Activated gamma-delta T cell treated with anti-CD3 and anti-CD28 coated beads, Interleukin-2, amount 50 U/mL, for 16 hours (primary cell): ENCODE results near the gene CFAP92.

Experiments
- DNase-seq: peaks from one replicate; pipeline ENCODE4 v3.0.0-alpha.2; 2020; ENCODE audit warnings: low read depth

CFAP92 gene

DNA sequence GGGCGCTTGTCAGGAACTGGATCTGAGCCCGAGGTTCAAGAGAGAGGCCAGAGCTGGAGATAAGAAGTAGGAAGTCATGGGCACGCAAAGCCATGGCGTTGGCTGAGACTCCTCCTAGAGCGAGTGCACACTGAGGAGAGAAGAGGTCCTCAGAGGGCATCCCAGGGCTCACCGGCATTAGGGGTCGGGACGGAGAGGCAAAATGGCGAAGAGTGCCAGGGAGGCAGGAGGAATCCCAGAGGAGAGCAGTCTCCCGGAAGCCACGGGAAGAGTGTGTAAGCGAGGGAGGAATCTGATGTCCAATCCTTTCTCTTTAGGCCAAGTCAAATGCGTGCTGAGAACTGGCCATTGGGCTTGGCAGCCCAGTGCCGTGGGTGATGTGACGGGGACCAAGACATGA is 31.2 kb upstream of the CFAP92 start:
- no peak for DNase-seq

DNA sequence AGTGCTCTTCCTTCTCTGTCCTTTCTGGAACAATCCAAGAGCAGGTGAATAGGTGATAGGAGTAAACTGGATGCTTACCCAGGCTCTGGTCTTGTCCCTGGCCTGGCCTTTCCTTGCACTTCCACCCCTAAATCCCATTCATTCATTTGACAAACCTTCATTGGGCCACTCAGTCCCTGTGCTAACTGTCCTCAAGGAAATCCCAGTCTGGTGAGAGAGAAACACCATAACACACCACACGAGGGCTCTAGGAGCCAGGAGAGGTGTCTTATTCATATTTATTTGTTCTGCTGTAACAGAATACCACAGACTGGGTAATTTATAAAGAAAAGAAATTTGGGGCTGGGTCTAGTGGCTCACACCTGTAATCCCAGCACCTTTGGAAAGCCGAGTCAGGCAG is 30.0 kb upstream of the CFAP92 start:
- no peak for DNase-seq

DNA sequence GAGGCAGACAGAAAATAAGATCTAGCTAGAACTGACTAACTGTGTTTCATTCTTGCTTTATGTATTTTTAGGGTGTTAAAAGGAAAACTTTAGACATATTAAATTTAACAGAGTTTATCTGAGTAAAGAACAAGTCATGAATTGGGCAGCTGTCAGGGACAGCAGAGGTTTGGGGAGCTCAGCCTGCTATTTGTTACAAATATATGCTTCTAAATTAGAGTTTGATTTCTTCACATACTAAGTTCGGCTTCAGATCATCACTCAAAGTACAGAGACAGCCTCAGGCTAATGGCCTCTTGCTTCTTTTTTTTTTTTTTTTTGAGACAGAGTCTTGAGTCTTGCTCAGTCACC is 29.1 kb upstream of the CFAP92 start:
- DNase-seq: no peak

DNA sequence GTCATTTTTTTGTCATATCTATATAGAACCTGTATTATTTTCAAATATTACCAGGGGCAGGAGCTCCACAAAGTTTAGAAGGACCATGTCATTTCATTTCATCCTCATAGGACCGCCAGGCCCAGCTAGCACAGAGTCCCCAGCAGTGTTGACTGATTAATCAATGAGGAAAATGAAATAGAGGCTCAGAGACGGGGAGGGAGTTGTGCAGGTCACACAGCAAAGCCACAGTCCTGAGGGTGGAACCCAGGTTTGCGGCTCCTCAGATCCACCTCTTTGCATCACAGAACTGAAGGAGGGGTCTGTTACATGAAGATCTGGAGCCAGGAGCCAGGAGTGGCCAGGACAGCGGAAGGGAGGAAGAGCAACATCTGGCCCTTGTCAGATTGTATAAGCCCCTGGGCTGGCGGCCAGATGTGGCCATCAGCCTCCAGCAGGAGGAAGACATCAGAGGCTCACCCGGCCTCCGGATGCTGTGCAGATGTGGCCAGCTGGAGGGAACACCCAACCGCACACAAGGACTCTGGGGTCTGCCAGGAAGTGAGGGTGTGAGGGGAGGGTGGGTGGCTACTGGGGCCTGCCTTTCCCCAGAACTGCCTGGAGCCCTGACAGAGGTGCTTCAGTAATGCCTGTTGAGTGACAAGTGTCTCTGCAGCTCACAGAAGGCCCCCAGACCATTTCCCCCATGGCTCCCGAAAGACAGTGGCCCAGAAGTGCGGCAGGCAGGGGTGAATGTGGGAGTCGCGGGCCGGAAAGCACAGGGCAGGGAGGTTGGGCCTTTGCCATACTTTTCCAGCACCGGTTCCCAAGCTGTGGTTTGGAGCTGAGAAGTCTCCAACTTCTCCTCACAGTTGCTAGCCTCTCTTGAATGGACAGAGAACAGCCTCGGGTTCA is 28.5 kb upstream of the CFAP92 start:
- DNase-seq: no peak

DNA sequence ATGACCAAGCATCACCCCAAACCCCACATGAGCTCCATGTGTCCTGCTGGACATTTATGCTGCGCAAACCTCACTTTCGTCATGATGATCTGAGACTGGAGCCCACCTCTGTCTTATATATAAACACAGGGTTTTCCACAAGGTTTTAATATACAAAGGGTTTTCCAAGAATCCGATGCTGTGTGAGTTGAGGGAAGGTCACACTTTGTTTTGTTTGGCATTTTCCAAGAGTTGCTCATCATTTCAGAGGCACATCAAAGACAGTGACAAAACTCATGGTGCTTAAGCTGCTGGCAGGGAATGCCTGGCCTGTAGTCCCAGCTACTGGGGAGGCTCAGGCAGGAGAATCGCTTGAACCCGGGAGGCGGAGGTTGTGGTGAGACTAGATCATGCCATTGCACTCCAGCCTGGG is 27.3 kb upstream of the CFAP92 start:
- no peak for DNase-seq

DNA sequence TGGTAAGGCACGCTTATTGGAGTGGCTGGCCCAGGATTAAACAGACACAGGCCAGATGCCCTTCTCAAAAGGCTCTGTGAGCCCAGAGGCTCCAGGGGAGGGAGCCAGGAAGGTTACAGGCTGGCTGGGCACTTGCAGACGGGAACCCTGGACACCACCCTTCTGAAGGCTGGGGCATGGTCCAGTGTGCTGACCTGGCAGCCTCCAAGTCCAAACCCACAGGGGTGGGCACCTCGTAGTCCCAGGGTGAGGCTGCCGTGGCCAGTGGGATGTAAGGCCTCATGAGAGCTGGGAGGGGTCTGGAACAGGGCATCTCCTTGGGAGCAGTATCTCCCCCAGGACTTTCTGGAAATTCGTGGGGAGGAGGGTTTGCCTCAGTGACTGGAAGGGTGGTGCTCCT is 26.8 kb upstream of the CFAP92 start:
- DNase-seq: no peak

DNA sequence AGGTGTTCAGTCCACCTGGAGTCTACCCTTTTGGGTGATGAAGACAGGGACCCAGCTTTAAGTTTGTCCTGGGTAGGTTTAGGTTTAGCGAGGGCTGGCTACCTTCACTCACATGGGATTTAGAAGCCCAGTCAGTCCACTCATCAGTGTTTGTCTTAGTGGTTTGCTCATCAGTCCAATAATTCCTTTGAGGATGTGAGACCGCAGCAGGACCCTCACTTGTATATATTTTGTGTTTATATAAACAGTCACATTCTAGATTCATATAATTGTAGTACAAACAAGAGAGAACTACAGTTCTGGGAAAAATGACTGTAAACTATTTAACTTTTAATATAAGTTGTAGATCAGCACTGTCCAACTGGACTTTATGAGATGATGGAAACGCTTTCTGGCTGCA is 25.4 kb upstream of the CFAP92 start:
- no peak for DNase-seq

DNA sequence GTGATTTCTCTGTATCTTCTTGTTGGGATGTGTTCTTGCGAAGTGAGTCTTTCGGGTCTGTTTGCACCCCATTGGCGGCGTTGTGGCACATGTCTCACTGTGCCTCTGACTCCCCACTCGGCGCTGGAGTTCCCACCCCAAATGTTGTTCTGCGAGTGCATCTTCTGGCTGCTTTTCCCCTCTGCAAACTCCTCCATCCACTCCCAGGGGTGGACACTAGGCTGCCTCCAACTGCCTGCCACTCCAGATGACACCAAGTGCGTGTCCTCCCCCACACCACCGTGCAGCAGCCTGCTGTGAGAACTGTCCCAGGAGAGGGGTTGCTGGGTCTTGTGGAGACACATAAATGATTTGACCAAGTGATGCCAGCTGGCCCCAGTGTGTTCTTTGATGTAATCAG is 24.9 kb upstream of the CFAP92 start:
- no peak for DNase-seq

DNA sequence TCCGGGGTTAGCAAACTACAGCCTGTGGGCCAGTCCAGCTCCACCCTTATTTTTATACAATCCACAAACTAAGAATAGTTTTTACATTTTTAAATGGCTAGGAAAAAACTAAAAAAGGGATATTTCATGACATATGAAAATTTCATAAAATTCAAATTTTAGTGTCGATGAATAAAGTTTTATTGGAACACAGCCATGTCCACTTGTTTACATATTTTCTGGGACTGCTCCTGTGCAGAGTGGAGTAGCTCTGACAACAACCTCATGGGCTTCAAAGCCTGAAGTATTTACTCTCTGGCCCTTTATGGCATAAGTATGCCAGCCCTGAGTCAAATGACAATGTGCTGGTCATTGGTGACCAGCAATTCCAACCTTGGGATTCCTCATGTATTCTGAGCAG is 24.4 kb upstream of the CFAP92 start:
- DNase-seq: no peak

DNA sequence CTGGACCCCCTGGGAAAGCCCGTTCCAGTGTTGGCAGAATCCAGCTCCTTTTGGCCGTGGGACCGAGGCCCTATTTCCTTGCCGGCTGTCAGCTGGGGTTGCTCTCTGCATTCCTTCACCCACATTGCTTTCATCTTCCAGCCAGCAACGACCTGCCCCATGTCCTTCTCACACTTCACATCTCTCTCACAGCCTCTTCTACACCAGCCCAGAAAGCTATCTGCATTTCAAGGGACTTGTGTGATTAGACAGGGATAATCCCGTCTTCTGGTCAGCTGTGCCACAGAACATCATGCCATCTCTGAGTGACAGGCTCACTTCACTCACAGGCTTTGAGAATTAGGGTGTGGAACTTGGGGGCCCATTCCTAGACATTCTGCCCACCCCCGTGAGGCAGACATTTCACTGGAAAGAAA is 23.6 kb upstream of the CFAP92 start:
- no peak for DNase-seq

DNA sequence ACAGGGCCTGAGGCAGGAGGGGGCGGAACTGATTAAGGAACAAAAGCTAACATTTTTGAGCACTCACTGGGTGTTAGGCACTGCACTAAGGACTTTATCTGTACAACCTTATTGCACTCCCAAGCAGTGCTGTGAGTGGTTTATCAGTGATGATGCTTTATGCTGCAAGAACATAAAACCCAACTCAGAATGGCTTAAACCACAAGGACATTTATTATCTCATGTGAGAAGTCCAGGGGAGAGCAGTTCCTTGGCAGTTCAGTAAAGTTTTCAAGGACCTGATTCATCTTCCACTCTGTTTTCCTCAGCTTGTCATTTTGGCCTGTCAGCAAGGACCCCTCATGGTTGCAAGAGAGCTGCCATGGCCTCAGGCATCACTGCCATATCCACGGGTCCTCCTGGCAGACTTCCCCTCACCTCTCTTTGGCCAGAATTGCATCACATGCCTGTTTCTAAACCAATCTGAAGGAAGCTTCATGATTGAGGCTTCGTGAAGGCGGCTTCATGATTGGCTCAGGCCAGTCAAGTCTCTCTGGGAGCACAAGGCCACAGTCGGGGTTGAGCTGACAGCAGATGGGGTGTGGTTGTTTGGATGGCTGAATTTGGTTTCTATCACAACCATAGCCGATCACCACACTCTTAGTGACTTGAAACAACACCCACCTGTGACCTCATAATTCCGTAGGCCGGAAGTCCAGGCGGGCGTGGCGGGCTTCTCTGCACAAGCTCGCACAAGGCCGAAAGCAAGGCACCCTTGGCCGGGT is 23.0 kb upstream of the CFAP92 start:
- no peak for DNase-seq

DNA sequence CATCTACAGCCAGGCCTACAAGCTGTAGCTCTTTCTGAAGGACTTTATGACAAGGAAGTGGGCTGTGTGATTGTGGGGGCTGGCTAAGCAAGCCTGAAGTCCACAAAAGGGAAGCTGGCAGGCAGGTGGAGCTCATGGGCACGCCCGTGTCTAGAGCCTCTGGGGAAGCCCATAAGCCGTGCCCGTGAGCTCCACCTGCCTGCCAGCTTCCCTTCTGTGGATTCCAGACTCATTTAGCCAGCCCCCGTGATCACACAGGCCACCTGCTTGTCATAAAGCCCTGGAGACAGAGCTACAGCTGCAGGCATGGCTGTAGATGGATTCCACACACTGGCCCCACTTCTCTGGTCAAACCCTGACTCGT is 22.5 kb upstream of the CFAP92 start:
- peak; percentile 38 for DNase-seq

DNA sequence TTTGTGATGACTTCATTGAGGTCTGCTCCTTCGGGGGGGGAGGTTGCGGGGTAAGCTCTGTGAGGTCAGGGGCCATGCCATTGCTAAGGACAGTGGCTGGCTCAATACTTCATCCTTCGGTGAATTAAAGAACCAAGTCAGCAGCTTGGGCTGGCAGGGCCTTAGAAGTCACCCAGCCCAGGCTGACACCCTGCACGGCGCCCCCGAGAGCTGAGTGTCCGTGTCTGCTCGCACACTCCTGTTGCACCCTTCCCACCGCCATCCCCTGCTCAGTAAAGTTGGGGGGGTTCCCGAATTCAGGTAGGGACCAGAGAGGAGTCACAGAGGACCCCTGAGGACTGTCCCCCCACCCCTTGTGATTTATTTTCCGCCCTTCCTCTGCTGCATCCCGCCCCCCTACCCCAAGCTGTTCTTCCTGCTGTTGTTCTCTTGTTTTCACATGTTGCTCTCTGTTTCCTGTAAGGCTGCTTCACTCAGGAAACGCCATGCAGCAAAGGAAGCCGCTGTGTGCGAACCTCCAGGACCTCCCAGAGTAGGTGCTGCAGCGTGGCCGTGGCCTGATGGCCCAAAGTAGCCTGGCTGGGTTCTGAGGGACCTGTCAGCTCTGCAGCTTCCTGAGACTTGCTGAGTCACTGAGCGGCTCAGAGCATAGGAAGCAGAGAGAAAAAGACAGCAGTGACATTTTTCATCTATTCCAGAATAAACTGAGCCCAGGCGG is 21.7 kb upstream of the CFAP92 start:
- no peak for DNase-seq

DNA sequence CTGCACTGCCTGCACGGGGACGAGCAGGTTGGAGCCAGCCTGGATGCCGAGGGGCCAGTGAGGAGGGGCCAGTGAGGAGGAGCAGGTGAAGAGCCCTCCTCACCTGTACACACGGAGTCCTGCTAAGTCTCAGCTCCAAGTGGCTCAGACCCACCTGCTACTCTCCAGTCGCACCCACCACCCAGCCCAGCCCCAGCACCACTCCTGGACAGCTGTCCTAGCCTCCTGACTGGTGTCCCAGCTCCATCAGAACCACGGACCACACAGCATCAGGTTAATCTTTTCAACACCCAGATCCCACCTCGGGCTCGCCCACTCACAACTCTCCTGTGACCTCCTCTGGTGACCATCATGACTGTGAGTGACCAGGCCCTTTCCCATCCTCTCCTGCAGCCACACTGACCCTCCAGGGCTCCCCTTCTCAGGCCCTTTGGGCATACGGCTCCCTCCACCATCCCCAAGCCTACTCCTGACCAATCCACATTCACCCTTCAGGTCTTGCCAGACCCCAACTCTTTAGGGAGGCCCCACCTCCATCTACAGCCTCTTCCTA is 21.0 kb upstream of the CFAP92 start:
- DNase-seq: no peak

DNA sequence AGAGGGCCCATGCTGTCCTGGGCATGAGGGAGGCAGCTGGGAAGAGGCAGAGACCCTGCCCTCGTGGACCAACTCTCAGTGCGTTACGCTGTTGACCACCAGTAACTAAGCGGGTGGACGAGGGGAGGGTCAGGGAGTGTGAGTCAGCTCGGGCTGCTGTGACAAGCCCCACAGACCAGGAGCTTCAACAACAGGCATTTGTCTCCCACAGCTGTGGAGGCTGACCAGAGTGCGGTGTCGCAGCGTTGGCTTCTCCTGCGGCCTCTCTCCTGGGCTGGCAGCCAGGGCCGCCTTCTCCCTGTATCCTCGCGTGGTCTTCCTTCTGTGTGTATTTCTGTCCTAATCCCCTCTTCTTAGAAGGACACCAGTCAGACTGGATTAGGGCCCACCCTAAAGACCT is 20.3 kb upstream of the CFAP92 start:
- no peak for DNase-seq

DNA sequence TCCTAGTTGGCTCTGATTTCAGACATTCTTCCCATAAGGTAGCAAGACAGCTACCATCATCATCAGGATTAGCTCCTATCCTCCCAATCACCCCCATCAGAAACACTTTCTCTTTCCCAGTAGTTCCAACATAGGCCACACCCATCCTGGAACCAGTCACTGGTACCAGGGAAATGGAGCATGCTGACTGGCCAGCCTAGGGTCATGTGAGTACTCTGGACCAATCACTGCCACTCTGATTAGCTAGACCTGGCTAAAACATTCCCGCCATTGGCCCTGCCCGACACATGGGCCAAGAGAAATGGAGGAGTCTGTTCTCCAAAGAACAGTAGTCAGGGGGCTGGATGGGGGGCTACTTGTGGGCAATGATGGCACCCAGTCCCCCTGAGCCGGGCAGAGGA is 19.6 kb upstream of the CFAP92 start:
- DNase-seq: no peak

DNA sequence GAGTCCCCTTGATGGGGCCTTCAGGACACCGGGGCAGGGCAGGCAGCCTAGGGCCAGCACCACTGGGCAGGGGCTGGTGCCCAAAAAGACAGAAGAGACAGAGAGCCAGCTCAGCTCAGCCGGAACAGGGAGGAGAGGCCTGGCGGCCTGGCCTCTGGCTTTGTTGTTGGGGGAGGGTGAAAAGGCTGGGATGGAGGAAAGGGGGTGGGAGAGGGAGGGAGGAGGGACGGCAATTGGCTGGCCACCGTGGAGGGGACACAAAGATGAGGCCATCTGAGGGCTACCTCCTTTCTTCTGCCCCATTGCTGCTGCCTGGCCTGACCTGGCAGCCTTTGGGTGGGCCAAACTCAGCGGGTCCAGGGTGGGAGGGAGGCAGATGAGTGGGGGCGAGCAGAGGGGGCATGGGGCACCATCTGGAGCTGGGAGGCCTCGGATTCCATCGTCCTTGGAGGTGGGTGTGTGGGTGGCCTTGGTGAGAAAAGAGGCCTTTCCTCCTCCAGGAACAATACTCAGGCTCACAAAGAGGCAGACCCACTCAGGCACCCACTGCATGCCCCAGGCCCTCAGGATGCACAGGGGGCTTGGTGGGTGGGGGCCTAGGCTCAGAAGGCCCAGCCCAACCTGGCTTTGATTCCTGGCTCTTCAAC is 16.6 kb upstream of the CFAP92 start:
- no peak for DNase-seq

DNA sequence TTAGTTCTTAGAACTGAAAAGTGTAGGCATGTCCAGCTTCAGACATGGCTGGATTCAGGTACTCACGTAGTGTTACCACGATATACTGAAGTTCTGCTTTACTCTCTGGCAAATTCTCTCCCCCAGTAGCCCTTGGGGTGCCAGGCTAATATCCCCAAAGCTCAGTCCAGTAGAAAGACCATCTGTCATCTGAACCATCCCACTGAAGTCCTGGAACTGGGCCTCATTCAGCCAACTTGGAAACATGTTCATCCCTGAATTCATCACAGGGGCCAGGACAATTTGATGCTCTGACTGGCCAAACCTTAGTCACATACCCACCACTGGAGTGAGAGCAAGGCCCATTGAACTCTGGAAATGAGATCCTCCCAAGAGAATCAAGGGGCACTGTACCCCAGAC is 15.4 kb upstream of the CFAP92 start:
- no peak for DNase-seq

DNA sequence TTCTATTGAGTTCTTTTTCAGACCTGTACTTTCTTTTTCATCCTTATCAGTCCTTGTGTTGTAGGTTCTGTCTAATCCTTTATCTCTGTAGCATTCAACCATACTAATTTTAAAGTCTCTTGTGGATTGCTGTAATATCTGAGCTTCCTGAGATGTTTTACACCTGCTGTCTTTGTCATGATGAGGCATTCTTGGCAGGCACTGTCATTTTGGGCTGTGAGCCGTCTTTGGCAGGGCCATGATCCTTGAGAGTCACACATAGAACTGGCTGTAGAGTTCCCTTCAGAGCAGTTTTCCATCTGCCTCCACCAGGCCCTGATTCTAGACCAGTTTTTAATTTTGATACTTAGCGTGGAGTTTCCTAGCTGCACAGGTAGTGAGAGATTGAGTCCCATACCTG is 13.9 kb upstream of the CFAP92 start:
- no peak for DNase-seq

DNA sequence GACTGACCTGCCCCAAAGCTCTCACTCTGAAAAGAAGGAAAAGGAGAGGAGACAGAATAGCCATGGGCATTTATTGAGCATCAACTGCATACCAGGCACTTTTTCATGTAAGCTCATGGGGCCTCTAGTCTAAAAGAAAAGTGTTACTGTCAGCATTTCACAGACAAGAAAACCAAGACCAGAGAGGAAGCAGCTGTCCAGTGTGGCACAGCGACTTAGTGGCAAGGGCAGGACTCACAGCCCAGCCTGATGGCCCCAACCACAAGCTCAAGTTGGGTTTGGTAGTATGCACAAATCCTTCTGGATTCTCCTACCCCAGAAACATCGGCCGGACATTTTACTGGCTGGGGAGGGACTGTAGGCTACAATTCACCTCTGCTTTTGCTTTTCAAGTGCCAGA is 13.0 kb upstream of the CFAP92 start:
- DNase-seq: no peak

DNA sequence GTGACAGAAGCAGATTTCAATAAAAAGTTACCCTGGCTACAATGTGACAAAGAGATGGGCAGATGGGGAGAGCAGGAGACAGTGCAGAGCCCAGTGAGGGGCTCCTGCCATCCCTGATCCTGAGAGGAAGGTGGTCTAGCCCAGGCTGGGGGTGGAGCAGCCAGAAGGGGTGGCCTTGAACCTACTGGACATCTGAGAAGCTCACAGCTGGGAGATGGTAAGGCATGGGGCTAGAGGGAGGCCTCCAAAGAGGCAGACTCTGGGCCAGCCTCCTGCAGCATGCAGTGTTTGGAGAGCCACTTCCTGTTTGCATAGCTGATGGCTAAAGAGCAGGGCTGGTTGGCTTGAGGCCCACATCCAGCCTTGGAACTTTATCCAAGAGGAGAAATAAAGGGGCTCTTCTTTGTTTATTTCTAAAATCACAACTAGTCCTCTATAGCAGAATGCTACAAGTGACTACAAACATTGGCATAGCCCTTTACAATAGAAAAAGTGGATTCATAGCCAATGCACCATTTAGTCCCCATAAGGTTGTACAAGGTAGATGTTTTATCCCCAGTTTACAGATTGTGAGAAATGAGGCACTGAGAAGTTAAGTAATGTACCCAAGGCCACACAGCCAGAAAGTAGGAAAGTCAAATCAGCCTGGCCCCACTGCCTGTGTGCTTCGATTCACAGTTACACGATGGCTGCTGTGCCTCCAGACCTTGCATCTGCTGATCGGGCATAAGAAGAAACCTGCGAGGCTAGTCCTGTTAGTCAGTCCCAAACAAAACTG is 11.8 kb upstream of the CFAP92 start:
- DNase-seq: no peak
